Measurements from ENCODE around the gene LTA4H. TPM values are rescaled to one million over a fixed set of nuclear protein-coding genes. Genes with fewer than 3 reads are reported as not detected.
A peak's percentile ranks its signal among the peaks of the same experiment; 100 is the strongest.

LTA4H gene
- total RNA-seq, 1 donor from 2014 or later: 83.5 TPM

DNA sequence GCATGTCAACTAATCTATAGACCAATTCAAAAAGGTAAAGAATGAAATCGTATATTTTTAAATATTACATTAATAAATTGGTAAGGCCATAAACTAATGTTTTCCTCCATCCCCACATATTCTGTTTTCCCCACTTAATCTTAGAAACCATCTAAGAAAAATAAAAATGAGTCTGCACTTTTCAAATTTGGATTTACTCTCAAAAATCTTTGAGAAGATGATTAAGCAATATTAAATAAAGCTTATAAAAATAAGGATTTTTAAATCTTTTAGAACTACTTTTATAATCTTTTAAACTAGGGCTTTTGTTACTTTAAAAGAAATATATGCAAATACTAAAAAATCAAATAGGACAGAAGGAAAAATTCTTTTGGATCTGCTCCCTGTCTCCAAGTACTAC lies 28.7 kb downstream of the LTA4H start:
- FAIRE-seq: no peak

DNA sequence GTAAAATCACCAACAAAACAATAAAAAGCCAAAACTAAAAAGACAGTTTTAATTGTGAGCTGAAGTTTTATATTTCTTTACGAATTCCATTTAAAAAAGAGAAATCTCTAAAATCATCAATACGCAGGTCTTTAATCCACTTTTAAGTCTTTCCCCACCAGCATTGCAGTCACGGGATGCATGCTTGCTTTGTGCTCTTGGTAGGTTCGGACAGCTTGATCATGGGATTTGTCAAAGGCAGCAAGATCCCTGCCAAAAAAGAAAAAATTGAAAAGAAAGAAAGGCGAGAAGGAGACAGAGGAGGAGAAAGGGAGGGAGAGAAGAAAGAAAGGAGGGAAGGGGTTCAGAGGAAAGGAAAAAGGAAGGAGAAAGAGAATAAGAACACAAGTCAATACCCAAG lies 34.5 kb downstream of the LTA4H start:
- Histone ChIP-seq H3K27me3 (ENCODE audit: control insufficient read depth, insufficient read depth, low read length) (no peaks in the 10 kb centered on the region), H3K4me3 (ENCODE audit: low read depth, low read length) (no peak overlapping the region), H3K36me3 (ENCODE audit: control insufficient read depth, insufficient read depth, low read length) (peaks cover 6% of the 10 kb centered on the region)
- DNase-seq (ENCODE audit: low read depth) (no peak), FAIRE-seq (no peak)
- no peak for TF ChIP-seq CTCF (IDR thresholded peaks at IDR 0.05; ENCODE audit: insufficient read depth, low read length, severe bottlenecking)

More for the DNA sequence above, 28.7 kb downstream of the LTA4H start:
- no peak for DNase-seq (ENCODE audit: low read depth)
- no peak overlapping the region for H3K4me3 ChIP-seq (ENCODE audit: low read depth, low read length)
- peaks cover 13% of the 10 kb centered on the region for H3K36me3 ChIP-seq (ENCODE audit: control insufficient read depth, insufficient read depth, low read length)
- no peaks in the 10 kb centered on the region for H3K27me3 ChIP-seq (ENCODE audit: control insufficient read depth, insufficient read depth, low read length)
- TF ChIP-seq CTCF (IDR thresholded peaks at IDR 0.05; ENCODE audit: insufficient read depth, low read length, severe bottlenecking): no peak

DNA sequence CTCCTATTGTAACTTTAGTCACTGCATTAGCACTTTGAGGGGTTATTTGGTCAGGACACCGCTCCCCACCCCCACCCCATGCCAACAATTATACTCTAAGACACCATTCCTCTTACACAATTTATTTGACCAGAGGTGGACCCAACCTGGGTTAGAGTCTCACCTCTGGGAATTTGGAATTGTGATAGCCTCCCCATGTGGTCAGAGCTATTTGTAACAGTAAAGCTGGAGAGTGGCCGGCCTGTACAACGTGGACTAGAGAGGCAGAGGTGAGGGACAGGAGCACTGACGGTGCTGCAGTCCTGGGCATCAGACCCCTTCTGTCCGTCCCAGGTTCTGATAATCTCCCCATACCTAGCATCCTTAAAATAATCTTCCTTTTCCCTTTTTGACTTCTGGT lies 35.9 kb downstream of the LTA4H start:
- no peaks in the 10 kb centered on the region for H3K27me3 ChIP-seq (ENCODE audit: control insufficient read depth, insufficient read depth, low read length)
- no peak for DNase-seq (ENCODE audit: low read depth)
- H3K36me3 ChIP-seq (ENCODE audit: control insufficient read depth, insufficient read depth, low read length): peaks cover 5% of the 10 kb centered on the region
- H3K4me3 ChIP-seq (ENCODE audit: low read depth, low read length): no peak overlapping the region
- no peak for FAIRE-seq
- no peak for TF ChIP-seq CTCF (IDR thresholded peaks at IDR 0.05; ENCODE audit: insufficient read depth, low read length, severe bottlenecking)

DNA sequence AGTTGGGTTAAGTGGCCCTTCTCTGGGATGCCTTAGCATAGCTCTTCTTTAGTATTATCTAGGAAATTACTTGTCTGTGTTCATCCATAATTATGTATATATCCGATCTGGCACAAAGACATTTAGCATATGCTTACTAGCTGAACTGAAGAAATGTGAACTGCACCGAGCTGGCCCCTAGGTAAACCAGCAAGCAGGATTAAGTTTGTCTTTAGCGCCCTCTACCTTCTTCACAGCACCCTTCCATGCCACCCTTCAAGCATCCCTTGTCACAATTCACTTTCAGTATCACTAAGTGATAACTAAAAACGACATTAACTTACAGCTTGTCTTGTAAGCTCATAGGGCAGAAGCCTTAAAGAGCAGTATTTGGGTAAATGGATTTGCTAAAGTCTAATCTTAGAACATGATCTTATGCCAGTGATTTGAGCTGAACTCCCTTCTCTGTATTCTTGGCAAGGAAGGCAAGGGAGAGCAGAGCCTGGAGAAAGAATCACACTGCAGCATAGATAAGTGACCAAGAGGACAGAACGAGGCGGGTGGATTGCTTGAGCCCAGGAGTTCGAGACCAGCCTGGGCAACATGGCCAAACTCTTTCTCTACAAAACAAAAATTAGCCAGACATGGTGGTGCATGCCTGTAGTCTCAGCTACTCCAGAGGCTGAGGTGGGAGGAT lies 36.6 kb downstream of the LTA4H start:
- H3K4me3 ChIP-seq (ENCODE audit: low read depth, low read length): no peak overlapping the region
- H3K36me3 ChIP-seq (ENCODE audit: control insufficient read depth, insufficient read depth, low read length): peaks cover 4% of the 10 kb centered on the region
- peak; percentile 65 for TF ChIP-seq CTCF (IDR thresholded peaks at IDR 0.05; ENCODE audit: insufficient read depth, low read length, severe bottlenecking)
- DNase-seq (ENCODE audit: low read depth) (peak; percentile 58), FAIRE-seq (no peak)
- H3K27me3 ChIP-seq (ENCODE audit: control insufficient read depth, insufficient read depth, low read length): no peaks in the 10 kb centered on the region

GRCh38 chr12:95997911-95998510 lies 37.4 kb downstream of the LTA4H start:
- no peak for TF ChIP-seq CTCF (IDR thresholded peaks at IDR 0.05; ENCODE audit: insufficient read depth, low read length, severe bottlenecking)
- Histone ChIP-seq H3K4me3 (ENCODE audit: low read depth, low read length) (no peak overlapping the region), H3K27me3 (ENCODE audit: control insufficient read depth, insufficient read depth, low read length) (no peaks in the 10 kb centered on the region), H3K36me3 (ENCODE audit: control insufficient read depth, insufficient read depth, low read length) (peaks cover 2% of the 10 kb centered on the region)
- DNase-seq (ENCODE audit: low read depth) (peak; percentile 20), FAIRE-seq (no peak)

Data from bronchial epithelial cell (primary cell).